ENCODE results near the gene LCN10. TPM values are rescaled to one million over a fixed set of nuclear protein-coding genes. Genes with fewer than 3 reads are reported as not detected.

Gene LCN10
- total and polyA plus RNA-seq, 2 of the 13 experiments (the other 11 are each of a cell fraction or from before 2014, with no cell fraction given), result 0.53 to 0.61 TPM

GRCh38 chr9:136791516-136792276, 49.0 kb upstream of the LCN10 start (continued):
- TF ChIP-seq, protein P1, sequence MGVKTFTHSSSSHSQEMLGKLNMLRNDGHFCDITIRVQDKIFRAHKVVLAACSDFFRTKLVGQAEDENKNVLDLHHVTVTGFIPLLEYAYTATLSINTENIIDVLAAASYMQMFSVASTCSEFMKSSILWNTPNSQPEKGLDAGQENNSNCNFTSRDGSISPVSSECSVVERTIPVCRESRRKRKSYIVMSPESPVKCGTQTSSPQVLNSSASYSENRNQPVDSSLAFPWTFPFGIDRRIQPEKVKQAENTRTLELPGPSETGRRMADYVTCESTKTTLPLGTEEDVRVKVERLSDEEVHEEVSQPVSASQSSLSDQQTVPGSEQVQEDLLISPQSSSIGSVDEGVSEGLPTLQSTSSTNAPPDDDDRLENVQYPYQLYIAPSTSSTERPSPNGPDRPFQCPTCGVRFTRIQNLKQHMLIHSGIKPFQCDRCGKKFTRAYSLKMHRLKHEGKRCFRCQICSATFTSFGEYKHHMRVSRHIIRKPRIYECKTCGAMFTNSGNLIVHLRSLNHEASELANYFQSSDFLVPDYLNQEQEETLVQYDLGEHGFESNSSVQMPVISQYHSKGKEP (CRISPR knock-in tag; IDR thresholded peaks at IDR 0.05), result peak; percentile 68; the same call in 1 of the 2 replicates
- peak; percentile 75; the same call in 1 of the 2 replicates for TF ChIP-seq ZNF546 (CRISPR knock-in tag; conservative IDR thresholded peaks at IDR 0.05)
- TF ChIP-seq ZFP36L2 (CRISPR knock-in tag; IDR thresholded peaks at IDR 0.05), result no peak
- TF ChIP-seq ZNF547 (CRISPR knock-in tag; IDR thresholded peaks at IDR 0.05), result peak; percentile 20
- TF ChIP-seq ERF (CRISPR knock-in tag; IDR thresholded peaks at IDR 0.05), result no peak
- TF ChIP-seq NCOA2 (CRISPR knock-in tag; IDR thresholded peaks at IDR 0.05), result no peak
- no peak for TF ChIP-seq ZKSCAN1 (IDR thresholded peaks at IDR 0.05; ENCODE audit: low read length)
- TF ChIP-seq ZNF317 (CRISPR knock-in tag; IDR thresholded peaks at IDR 0.05), result no peak
- no peak; the same call in 1 of the 2 replicates for TF ChIP-seq ZFYVE20 (CRISPR knock-in tag; IDR thresholded peaks at IDR 0.05; ENCODE audit: borderline replicate concordance, low read depth)
- peak; percentile 61 for TF ChIP-seq SAP130 (CRISPR knock-in tag; IDR thresholded peaks at IDR 0.05; ENCODE audit: low read depth)
- TF ChIP-seq MED8 (CRISPR knock-in tag; IDR thresholded peaks at IDR 0.05; ENCODE audit: insufficient replicate concordance), result peak; percentile 3
- no peak for TF ChIP-seq DBP (CRISPR knock-in tag; IDR thresholded peaks at IDR 0.05; ENCODE audit: not compliant biosample characterization)
- TF ChIP-seq FUBP1 (CRISPR knock-in tag; IDR thresholded peaks at IDR 0.05; ENCODE audit: borderline replicate concordance), result no peak
- no peak for TF ChIP-seq GATA4 (IDR thresholded peaks at IDR 0.05; ENCODE audit: borderline replicate concordance, low read depth)
- no peak for TF ChIP-seq ZSCAN20 (CRISPR knock-in tag; IDR thresholded peaks at IDR 0.05; ENCODE audit: borderline replicate concordance)
- TF ChIP-seq ZBTB26 (CRISPR knock-in tag; IDR thresholded peaks at IDR 0.05; ENCODE audit: borderline replicate concordance), result no peak
- TF ChIP-seq RFX3 (CRISPR knock-in tag; IDR thresholded peaks at IDR 0.05), result no peak
- no peak; the same call in 1 of the 2 replicates for TF ChIP-seq ZSCAN25 (CRISPR knock-in tag; IDR thresholded peaks at IDR 0.05)
